ENCODE results near the gene GH1.
A peak's percentile ranks its signal among the peaks of the same experiment; 100 is the strongest.

Gene GH1

GRCh38 chr17:63960006-63960405 lies 41.4 kb upstream of the GH1 start:
- DNase-seq (ENCODE audit: low spot score) = no peak
- no peak for TF ChIP-seq CTCF (IDR thresholded peaks at IDR 0.05; ENCODE audit: extremely low read depth, missing control alignments)

GRCh38 chr17:63956296-63956920 lies 37.8 kb upstream of the GH1 start:
- no peak for DNase-seq (ENCODE audit: low spot score)
- no peak for TF ChIP-seq CTCF (IDR thresholded peaks at IDR 0.05; ENCODE audit: extremely low read depth, missing control alignments)

GRCh38 chr17:63955791-63956190 lies 37.2 kb upstream of the GH1 start:
- DNase-seq (ENCODE audit: low spot score) = no peak
- no peak for TF ChIP-seq CTCF (IDR thresholded peaks at IDR 0.05; ENCODE audit: extremely low read depth, missing control alignments)

- TF ChIP-seq CTCF (IDR thresholded peaks at IDR 0.05; ENCODE audit: extremely low read depth, missing control alignments) = no peak
- no peak for DNase-seq (ENCODE audit: low spot score)
Measured at GRCh38 chr17:63955232-63955631, 36.6 kb upstream of the GH1 start.

GRCh38 chr17:63954402-63955063 lies 35.9 kb upstream of the GH1 start:
- no peak for TF ChIP-seq CTCF (IDR thresholded peaks at IDR 0.05; ENCODE audit: extremely low read depth, missing control alignments)
- DNase-seq (ENCODE audit: low spot score) = peak; percentile 47

- peak; percentile 53 for TF ChIP-seq CTCF (IDR thresholded peaks at IDR 0.05; ENCODE audit: extremely low read depth, missing control alignments)
- DNase-seq (ENCODE audit: low spot score) = peak; percentile 70
Measured at GRCh38 chr17:63950940-63951907, 32.6 kb upstream of the GH1 start.
